K562 (cell line): ENCODE data around the gene LPCAT1. TPM values are rescaled to one million over a fixed set of nuclear protein-coding genes. Genes with fewer than 3 reads are reported as not detected.

Experiments
- ATAC-seq: fragments of 200-7000 bp; cut with Tn5 transposase; 3 replicates; pipeline ENCODE4 v1.9.1; 2020; ENCODE audit warnings: moderate library complexity
- BruUV-seq: library from RNA; stranded (reverse); fragments of 400-500 nt; replicated peaks from 2 replicates; lab custom pipeline; 2021; lab: Mats Ljungman, UMichigan
- CTCF ChIA-PET: fragments of 300-600 bp; formaldehyde crosslinking; extraction: SDS; loops from one replicate; lab custom pipeline; 2021; ENCODE audit warnings: low intra/inter-chr PET ratio; lab: Yijun Ruan, JAX
- POLR2A ChIA-PET: fragments of 300-600, 350-650 bp; sonication (Branson Sonifier 250); formaldehyde crosslinking; extraction: SDS; loops from one replicate; lab custom pipeline; 2021; ENCODE audit warnings: antibody characterized with exemption, inconsistent platforms; lab: Yijun Ruan, JAX
- DNase-seq, 4 experiments: peaks; one replicate each; pipeline versions ENCODE4 v3.0.0 to v3.0.0-alpha.2; 2011 to 2018; ENCODE audit warnings: low spot score in 3 of 4, mixed read lengths in 3 of 4; ENCODE audit errors: extremely low read depth in 1 of 4
- FAIRE-seq: peaks from 2 replicates; lab custom pipeline; 2011; peaks lifted over from hg19 to GRCh38; lab: Jason Lieb, UNC
- H2AFZ ChIP-seq: 2 replicates; pipeline ENCODE4 v1.6.0; 2011; ENCODE audit warnings: low read depth, low read length, control low read depth, inconsistent platforms
- H3K27ac ChIP-seq: fragments of 200-600 bp; 3 replicates; pipeline ENCODE4 v1.8.0; 2011; ENCODE audit warnings: low read depth, mild to moderate bottlenecking, control low read depth, inconsistent platforms, low read length, moderate library complexity, mixed read lengths; ENCODE audit errors: extremely low read depth
- H3K27me3 ChIP-seq, 2 experiments: fragments of 300-600 bp in 1 of 2; 2 replicates in 1 of 2; 3 replicates in 1 of 2; pipeline versions ENCODE4 v1.6.0 to v1.8.0; 2011; ENCODE audit warnings: inconsistent platforms in 2 of 2, low read length in 2 of 2, mild to moderate bottlenecking in 1 of 2, mixed read lengths in 1 of 2, moderate library complexity in 1 of 2; ENCODE audit not compliant: control insufficient read depth in 2 of 2, insufficient read depth in 2 of 2
- H3K36me3 ChIP-seq: fragments of 300-600 bp; 3 replicates; pipeline ENCODE4 v1.8.0; 2011; ENCODE audit warnings: mild to moderate bottlenecking, low read length, inconsistent platforms; ENCODE audit not compliant: control insufficient read depth, insufficient read depth
- H3K4me1 ChIP-seq, 2 experiments: fragments of 200-600 bp in 1 of 2; replicated peaks in 1 of 2; 2 replicates in 1 of 2; 3 replicates in 1 of 2; pipeline versions ENCODE4 v1.5.1 to v1.8.0; 2011; ENCODE audit warnings: inconsistent platforms in 2 of 2, low read length in 2 of 2, mild to moderate bottlenecking in 1 of 2, mixed read lengths in 1 of 2, moderate library complexity in 1 of 2; ENCODE audit not compliant: control insufficient read depth in 2 of 2, insufficient read depth in 2 of 2
- H3K4me2 ChIP-seq: 2 replicates; pipeline ENCODE4 v1.6.1; 2011; ENCODE audit warnings: low read length, control low read depth, inconsistent platforms, mixed read lengths; ENCODE audit not compliant: insufficient read depth
- H3K4me3 ChIP-seq: fragments of 200-600 bp; sonication (generic), shearing (Covaris generic); 2 replicates; pipeline ENCODE4 v1.5.1; 2016; ENCODE audit warnings: control low read depth, inconsistent platforms
- H3K79me2 ChIP-seq: fragments of 200-600 bp; 3 replicates; pipeline ENCODE4 v1.8.0; 2011; ENCODE audit warnings: low read length, inconsistent platforms; ENCODE audit not compliant: control insufficient read depth, insufficient read depth
- H3K9ac ChIP-seq, 2 experiments: 2 replicates each; pipeline versions ENCODE4 v1.6.0 to v1.6.1; 2011; ENCODE audit warnings: low read depth in 2 of 2, low read length in 2 of 2, control low read depth in 1 of 2, inconsistent platforms in 1 of 2, mild to moderate bottlenecking in 1 of 2, mixed read lengths in 1 of 2; ENCODE audit not compliant: insufficient read depth in 1 of 2
- H3K9me1 ChIP-seq: one replicate; pipeline ENCODE4 v1.6.0; 2011; ENCODE audit warnings: inconsistent platforms, mild to moderate bottlenecking, low read length, moderate library complexity; ENCODE audit not compliant: control insufficient read depth, insufficient read depth
- H3K9me3 ChIP-seq: replicated peaks from 2 replicates; pipeline ENCODE4 v1.5.1; 2011; ENCODE audit warnings: low read depth, low read length, inconsistent platforms; ENCODE audit not compliant: control insufficient read depth, insufficient read depth
- H4K20me1 ChIP-seq: replicated peaks from 2 replicates; pipeline ENCODE4 v1.6.1; 2011; ENCODE audit warnings: low read length, inconsistent platforms, mixed read lengths; ENCODE audit not compliant: control insufficient read depth, insufficient read depth
- BRD4 ChIP-seq: fragments of 200-600 bp; sonication (generic); IDR thresholded peaks from 2 replicates; pipeline ENCODE4 v1.6.1; 2017; ENCODE audit warnings: inconsistent platforms
- CHD2 ChIP-seq: IDR thresholded peaks from 2 replicates; pipeline ENCODE4 v1.6.1; 2011; ENCODE audit warnings: low read depth, low read length
- DIDO1 ChIP-seq: fragments of 450-650 bp; IDR thresholded peaks from 2 replicates; pipeline ENCODE4 v1.6.1; 2016; ENCODE audit warnings: low read depth, missing biosample characterization, missing genetic modification characterization
- ETS2 ChIP-seq: IDR thresholded peaks from 2 replicates; pipeline ENCODE4 v1.6.1; 2016; ENCODE audit warnings: borderline replicate concordance, missing genetic modification characterization, mild to moderate bottlenecking, moderate library complexity, missing compliant biosample characterization; ENCODE audit not compliant: poor library complexity, severe bottlenecking
- GTF2A2 ChIP-seq: IDR thresholded peaks from 2 replicates; pipeline ENCODE4 v1.6.1; 2016; ENCODE audit warnings: mild to moderate bottlenecking, missing genetic modification characterization, missing compliant biosample characterization
- KDM1A ChIP-seq, 2 experiments: fragments of 450-650 bp; IDR thresholded peaks; 2 replicates each; pipeline ENCODE4 v1.6.1; 2016; ENCODE audit warnings: mild to moderate bottlenecking in 2 of 2
- SIN3A ChIP-seq, 2 experiments: fragments of 150-350 bp in 1 of 2; IDR thresholded peaks; 2 replicates each; pipeline ENCODE4 v1.6.1; 2011 to 2016; ENCODE audit warnings: borderline replicate concordance in 2 of 2, low read depth in 2 of 2, low read length in 2 of 2, mild to moderate bottlenecking in 2 of 2, moderate library complexity in 2 of 2; ENCODE audit not compliant: control insufficient read depth in 1 of 2
- WGBS: fragments of 100-300 bp; shearing (Covaris generic); methylation state at CpG from one replicate; pipeline ENCODE4 v1.1.6; 2016; ENCODE audit warnings: low coverage, mixed read lengths; ENCODE audit not compliant: insufficient coverage; ENCODE audit errors: missing lambda C conversion rate; 5-methylcytosine and 5-hydroxymethylcytosine counted together
- in situ Hi-C: fragments of 300-500 bp; cut with MboI; formaldehyde crosslinking; loops from 4 replicates; pipeline ENCODE4 v1.15.0; 2018; ENCODE audit warnings: inconsistent platforms, mixed read lengths
- intact Hi-C: fragments of 100-400 bp; cut with micrococcal nuclease; formaldehyde crosslinking; loops from 2 replicates; pipeline ENCODE4 v1.14.2; 2022
- polyA plus RNA-seq, 8 experiments: library from polyadenylated mRNA; depleted of rRNA in 4 of 8; stranded (reverse) in 5 of 8; unstranded in 3 of 8; fragments of >200 nt; fragmentation: Nextera tagmentation in 2 of 8; fragmentation: Illumina TruSeq in 1 of 8; extraction: Ambion mirVana in 2 of 8; extraction: Trizol in 1 of 8; gene quantifications; 2 replicates each; pipeline versions ENCODE4 v1.2.1 to v1.2.3, GENCODE V29; 2011 to 2014; ENCODE audit warnings: inconsistent platforms in 1 of 8, missing spikeins in 1 of 8
- total RNA-seq, 7 experiments: library from RNA; depleted of rRNA in 6 of 7; stranded (reverse); fragments of >200 nt in 6 of 7; fragmentation: Illumina TruSeq in 2 of 7; extraction: Trizol in 2 of 7; gene quantifications; 2 replicates each; pipeline versions ENCODE4 v1.2.1 to v1.2.3, GENCODE V29; 2011 to 2021; ENCODE audit warnings: low replicate concordance in 1 of 7
- TF ChIP-seq, protein P1 (sequence below), 2 experiments: fragments of 450-650 bp in 1 of 2; sonication (generic) in 1 of 2; formaldehyde crosslinking; conservative IDR thresholded peaks; 2 replicates each; pipeline versions ENCODE4 v1.4.0 to v1.8.1; 2020 to 2022; ENCODE audit warnings: mild to moderate bottlenecking in 1 of 2, missing genetic modification reagents in 1 of 2
- TF ChIP-seq, protein P2 (sequence below): IDR thresholded peaks from 2 replicates; pipeline ENCODE4 v1.6.1; 2011; ENCODE audit not compliant: insufficient read length; ENCODE audit errors: extremely low read depth
- TF ChIP-seq, protein P3 (sequence below): sonication (generic); formaldehyde crosslinking; IDR thresholded peaks from 2 replicates; pipeline ENCODE4 v1.9.0; 2022; ENCODE audit warnings: mild to moderate bottlenecking, missing genetic modification reagents
- TF ChIP-seq, protein P4 (sequence below): fragments of 200-400 bp; formaldehyde crosslinking; IDR thresholded peaks from 2 replicates; pipeline ENCODE4 v1.6.1; 2017; ENCODE audit warnings: mild to moderate bottlenecking, low read depth, low read length, moderate library complexity
- TF ChIP-seq, protein P5 (sequence below): sonication (generic); formaldehyde crosslinking; IDR thresholded peaks from 2 replicates; pipeline ENCODE4 v1.8.0; 2022; ENCODE audit warnings: mild to moderate bottlenecking, missing genetic modification reagents

The LPCAT1 gene
- total and polyA plus RNA-seq, 9 of the 15 experiments (the other 6 are each of a cell fraction or from before 2014, with no cell fraction given): 0.14 to 18.4 (median 13.9) TPM

DNA sequence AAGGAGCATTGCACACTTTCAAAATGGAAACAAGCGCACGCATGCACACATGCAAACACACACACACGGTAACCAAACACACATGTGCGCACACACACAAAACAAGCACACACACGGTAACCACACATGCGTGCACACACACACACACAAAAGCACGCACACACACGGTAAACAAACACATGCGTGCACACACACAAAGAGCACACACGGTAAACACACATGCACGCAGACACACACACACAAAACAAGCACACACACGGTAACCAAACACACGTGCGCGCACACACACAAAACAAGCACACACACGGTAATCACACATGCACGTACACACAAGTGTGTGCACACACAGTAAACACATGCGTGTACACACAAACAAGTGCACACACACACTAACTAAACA, 59.2 kb downstream of the LPCAT1 start:
- in situ Hi-C loops: no loop called here
- Histone ChIP-seq H3K9ac (no peak overlapping the region), H3K9me3 (peaks cover 16% of the 10 kb centered on the region), H3K27me3 (no peaks in the 10 kb centered on the region; a peak in 1 of 5 replicates), H3K4me2 (no peak overlapping the region), H4K20me1 (no peaks in the 10 kb centered on the region), H3K36me3 (no peaks in the 10 kb centered on the region; the same call in 2 of the 3 replicates), H3K4me1 (peaks cover 0 to 17% of the 10 kb centered on the region in 2 experiments; a peak in 1 of 5 replicates), H2AFZ (no peak overlapping the region), H3K27ac (no peak overlapping the region)
- BruUV-seq: no TSS peak
- POLR2A ChIA-PET: no interaction called here
- TF ChIP-seq, protein P1, sequence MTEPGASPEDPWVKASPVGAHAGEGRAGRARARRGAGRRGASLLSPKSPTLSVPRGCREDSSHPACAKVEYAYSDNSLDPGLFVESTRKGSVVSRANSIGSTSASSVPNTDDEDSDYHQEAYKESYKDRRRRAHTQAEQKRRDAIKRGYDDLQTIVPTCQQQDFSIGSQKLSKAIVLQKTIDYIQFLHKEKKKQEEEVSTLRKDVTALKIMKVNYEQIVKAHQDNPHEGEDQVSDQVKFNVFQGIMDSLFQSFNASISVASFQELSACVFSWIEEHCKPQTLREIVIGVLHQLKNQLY (CRISPR knock-in tag; conservative IDR thresholded peaks at IDR 0.05): no peak
- peak in 1 of 2 experiments; percentile 51; a peak in 1 of 4 replicates for TF ChIP-seq KDM1A (IDR thresholded peaks at IDR 0.05)
- TF ChIP-seq DIDO1 (tag): no peak
- TF ChIP-seq, protein P2, sequence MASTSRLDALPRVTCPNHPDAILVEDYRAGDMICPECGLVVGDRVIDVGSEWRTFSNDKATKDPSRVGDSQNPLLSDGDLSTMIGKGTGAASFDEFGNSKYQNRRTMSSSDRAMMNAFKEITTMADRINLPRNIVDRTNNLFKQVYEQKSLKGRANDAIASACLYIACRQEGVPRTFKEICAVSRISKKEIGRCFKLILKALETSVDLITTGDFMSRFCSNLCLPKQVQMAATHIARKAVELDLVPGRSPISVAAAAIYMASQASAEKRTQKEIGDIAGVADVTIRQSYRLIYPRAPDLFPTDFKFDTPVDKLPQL: no peak
- no peak for TF ChIP-seq GTF2A2 (tag)
- TF ChIP-seq, protein P3, sequence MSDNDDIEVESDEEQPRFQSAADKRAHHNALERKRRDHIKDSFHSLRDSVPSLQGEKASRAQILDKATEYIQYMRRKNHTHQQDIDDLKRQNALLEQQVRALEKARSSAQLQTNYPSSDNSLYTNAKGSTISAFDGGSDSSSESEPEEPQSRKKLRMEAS (CRISPR knock-in tag): peak; percentile 5; the same call in 1 of the 2 replicates
- TF ChIP-seq, protein P4, sequence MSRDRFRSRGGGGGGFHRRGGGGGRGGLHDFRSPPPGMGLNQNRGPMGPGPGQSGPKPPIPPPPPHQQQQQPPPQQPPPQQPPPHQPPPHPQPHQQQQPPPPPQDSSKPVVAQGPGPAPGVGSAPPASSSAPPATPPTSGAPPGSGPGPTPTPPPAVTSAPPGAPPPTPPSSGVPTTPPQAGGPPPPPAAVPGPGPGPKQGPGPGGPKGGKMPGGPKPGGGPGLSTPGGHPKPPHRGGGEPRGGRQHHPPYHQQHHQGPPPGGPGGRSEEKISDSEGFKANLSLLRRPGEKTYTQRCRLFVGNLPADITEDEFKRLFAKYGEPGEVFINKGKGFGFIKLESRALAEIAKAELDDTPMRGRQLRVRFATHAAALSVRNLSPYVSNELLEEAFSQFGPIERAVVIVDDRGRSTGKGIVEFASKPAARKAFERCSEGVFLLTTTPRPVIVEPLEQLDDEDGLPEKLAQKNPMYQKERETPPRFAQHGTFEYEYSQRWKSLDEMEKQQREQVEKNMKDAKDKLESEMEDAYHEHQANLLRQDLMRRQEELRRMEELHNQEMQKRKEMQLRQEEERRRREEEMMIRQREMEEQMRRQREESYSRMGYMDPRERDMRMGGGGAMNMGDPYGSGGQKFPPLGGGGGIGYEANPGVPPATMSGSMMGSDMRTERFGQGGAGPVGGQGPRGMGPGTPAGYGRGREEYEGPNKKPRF: no peak
- no peak for TF ChIP-seq CHD2
- TF ChIP-seq, protein P5, sequence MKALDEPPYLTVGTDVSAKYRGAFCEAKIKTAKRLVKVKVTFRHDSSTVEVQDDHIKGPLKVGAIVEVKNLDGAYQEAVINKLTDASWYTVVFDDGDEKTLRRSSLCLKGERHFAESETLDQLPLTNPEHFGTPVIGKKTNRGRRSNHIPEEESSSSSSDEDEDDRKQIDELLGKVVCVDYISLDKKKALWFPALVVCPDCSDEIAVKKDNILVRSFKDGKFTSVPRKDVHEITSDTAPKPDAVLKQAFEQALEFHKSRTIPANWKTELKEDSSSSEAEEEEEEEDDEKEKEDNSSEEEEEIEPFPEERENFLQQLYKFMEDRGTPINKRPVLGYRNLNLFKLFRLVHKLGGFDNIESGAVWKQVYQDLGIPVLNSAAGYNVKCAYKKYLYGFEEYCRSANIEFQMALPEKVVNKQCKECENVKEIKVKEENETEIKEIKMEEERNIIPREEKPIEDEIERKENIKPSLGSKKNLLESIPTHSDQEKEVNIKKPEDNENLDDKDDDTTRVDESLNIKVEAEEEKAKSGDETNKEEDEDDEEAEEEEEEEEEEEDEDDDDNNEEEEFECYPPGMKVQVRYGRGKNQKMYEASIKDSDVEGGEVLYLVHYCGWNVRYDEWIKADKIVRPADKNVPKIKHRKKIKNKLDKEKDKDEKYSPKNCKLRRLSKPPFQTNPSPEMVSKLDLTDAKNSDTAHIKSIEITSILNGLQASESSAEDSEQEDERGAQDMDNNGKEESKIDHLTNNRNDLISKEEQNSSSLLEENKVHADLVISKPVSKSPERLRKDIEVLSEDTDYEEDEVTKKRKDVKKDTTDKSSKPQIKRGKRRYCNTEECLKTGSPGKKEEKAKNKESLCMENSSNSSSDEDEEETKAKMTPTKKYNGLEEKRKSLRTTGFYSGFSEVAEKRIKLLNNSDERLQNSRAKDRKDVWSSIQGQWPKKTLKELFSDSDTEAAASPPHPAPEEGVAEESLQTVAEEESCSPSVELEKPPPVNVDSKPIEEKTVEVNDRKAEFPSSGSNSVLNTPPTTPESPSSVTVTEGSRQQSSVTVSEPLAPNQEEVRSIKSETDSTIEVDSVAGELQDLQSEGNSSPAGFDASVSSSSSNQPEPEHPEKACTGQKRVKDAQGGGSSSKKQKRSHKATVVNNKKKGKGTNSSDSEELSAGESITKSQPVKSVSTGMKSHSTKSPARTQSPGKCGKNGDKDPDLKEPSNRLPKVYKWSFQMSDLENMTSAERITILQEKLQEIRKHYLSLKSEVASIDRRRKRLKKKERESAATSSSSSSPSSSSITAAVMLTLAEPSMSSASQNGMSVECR (CRISPR knock-in tag): no peak
- no peak for TF ChIP-seq SIN3A (IDR thresholded peaks at IDR 0.05; ENCODE audit: borderline replicate concordance in 2 of 2, control insufficient read depth in 1 of 2, low read depth in 2 of 2, low read length in 2 of 2)
- no peak for TF ChIP-seq ETS2 (tag)
- no peak for TF ChIP-seq BRD4
- TF ChIP-seq, all 486 proteins: peak for 2
- H3K9me1 ChIP-seq: no peaks in the 10 kb centered on the region
- ATAC-seq (no peak), FAIRE-seq (peak; percentile 63), DNase-seq (no peak)
- intact Hi-C loops: no loop called here
- no peak overlapping the region for H3K4me3 ChIP-seq
- CTCF ChIA-PET: no interaction called here
- 80% methylated on average over 18 of the region's 18 CpGs for WGBS
- H3K79me2 ChIP-seq: no peaks in the 10 kb centered on the region
